KMS-11 (cell line): ENCODE results near the gene BCAS4.

Experiments used
- H2AFZ ChIP-seq: fragments of 200-600 bp; sonication (generic); 2 replicates; pipeline ENCODE4 v1.6.1; 2016; ENCODE audit warnings: antibody characterized with exemption, mixed run types, low read depth
- H3K27ac ChIP-seq: fragments of 200-600 bp; sonication (generic); 2 replicates; pipeline ENCODE4 v1.6.1; 2016; ENCODE audit warnings: mild to moderate bottlenecking, mixed run types
- H3K27me3 ChIP-seq: fragments of 200-600 bp; sonication (generic); 2 replicates; pipeline ENCODE4 v1.6.1; 2017; ENCODE audit warnings: mild to moderate bottlenecking, low read depth, mixed run types, moderate library complexity; ENCODE audit not compliant: insufficient read depth
- H3K36me3 ChIP-seq: fragments of 200-600 bp; sonication (generic); 2 replicates; pipeline ENCODE4 v1.6.1; 2017; ENCODE audit warnings: mild to moderate bottlenecking, mixed run types; ENCODE audit not compliant: insufficient read depth
- H3K4me1 ChIP-seq: fragments of 200-600 bp; sonication (generic); 2 replicates; pipeline ENCODE4 v1.6.1; 2016; ENCODE audit warnings: mild to moderate bottlenecking, low read depth, mixed run types; ENCODE audit not compliant: poor library complexity, severe bottlenecking
- H3K4me2 ChIP-seq: fragments of 200-600 bp; sonication (generic); 2 replicates; pipeline ENCODE4 v1.7.0; 2016; ENCODE audit warnings: mild to moderate bottlenecking, mixed run types
- H3K4me3 ChIP-seq: fragments of 200-600 bp; sonication (generic); IDR thresholded peaks from 2 replicates; pipeline ENCODE4 v1.6.1; 2017; ENCODE audit warnings: low read depth, low read length, mixed read lengths; ENCODE audit not compliant: insufficient read depth
- H3K79me2 ChIP-seq: fragments of 200-600 bp; sonication (generic); 2 replicates; pipeline ENCODE4 v1.6.1; 2016; ENCODE audit warnings: low read depth, mixed run types; ENCODE audit not compliant: insufficient read depth
- H3K9ac ChIP-seq: fragments of 200-600 bp; sonication (generic); 2 replicates; pipeline ENCODE4 v1.6.1; 2016; ENCODE audit warnings: mild to moderate bottlenecking, mixed run types
- H4K20me1 ChIP-seq: fragments of 200-600 bp; sonication (generic); 2 replicates; pipeline ENCODE4 v1.6.1; 2016; ENCODE audit warnings: mild to moderate bottlenecking, mixed run types; ENCODE audit not compliant: insufficient read depth
- CTCF ChIP-seq: fragments of 200-600 bp; sonication (generic); conservative IDR thresholded peaks from 2 replicates; pipeline ENCODE4 v1.6.1; 2017; ENCODE audit warnings: low read depth, mild to moderate bottlenecking, antibody characterized with exemption, low read length, moderate library complexity, mixed read lengths

The BCAS4 gene

GRCh38 chr20:50868509-50869495 is 73.9 kb downstream of the BCAS4 start:
- Histone ChIP-seq H4K20me1 (no peaks in the 10 kb centered on the region), H3K9ac (no peak overlapping the region), H3K27ac (no peak overlapping the region), H3K4me2 (no peak overlapping the region), H3K79me2 (no peaks in the 10 kb centered on the region), H3K4me1 (no peaks in the 10 kb centered on the region), H3K27me3 (no peaks in the 10 kb centered on the region), H2AFZ (no peak overlapping the region), H3K4me3 (no peak overlapping the region), H3K36me3 (no peaks in the 10 kb centered on the region)
- TF ChIP-seq CTCF = no peak

DNA sequence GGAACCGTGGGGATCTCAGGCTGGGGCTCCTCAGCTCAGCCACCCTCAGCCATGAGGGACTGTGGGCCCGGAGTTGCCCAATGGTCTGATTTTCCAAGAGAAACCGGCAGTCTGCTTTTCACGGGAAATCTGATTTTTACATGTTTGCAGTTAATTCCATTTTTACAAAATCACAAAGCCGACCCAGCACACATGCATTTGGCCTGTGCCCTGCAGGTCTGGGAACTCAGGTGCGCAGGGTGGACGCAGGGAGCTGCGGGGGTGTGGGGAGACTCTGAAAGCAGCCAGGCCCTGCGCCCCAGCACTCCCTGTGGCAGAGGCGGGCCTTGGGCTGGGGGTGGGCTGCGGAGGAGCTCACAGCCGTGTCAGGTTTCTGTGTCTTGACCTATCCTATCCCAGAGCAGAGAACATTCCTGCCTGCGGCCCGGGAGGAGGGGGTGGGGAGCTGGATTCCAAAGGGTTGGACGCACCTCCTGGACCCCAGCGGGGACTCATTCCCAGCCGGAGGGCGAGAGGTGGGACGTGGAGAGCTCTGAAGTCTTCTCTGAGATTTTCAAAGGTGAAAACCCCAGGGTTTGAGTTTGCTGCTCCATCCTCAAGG is 75.8 kb downstream of the BCAS4 start:
- Histone ChIP-seq H3K79me2 (no peaks in the 10 kb centered on the region), H3K4me3 (no peak overlapping the region), H3K36me3 (no peaks in the 10 kb centered on the region), H3K9ac (no peak overlapping the region), H3K27me3 (no peaks in the 10 kb centered on the region), H3K4me2 (no peak overlapping the region), H3K4me1 (no peaks in the 10 kb centered on the region), H3K27ac (no peak overlapping the region), H2AFZ (no peak overlapping the region), H4K20me1 (no peaks in the 10 kb centered on the region)
- TF ChIP-seq CTCF = no peak

GRCh38 chr20:50872560-50873425 is 77.9 kb downstream of the BCAS4 start:
- Histone ChIP-seq H3K4me1 (no peaks in the 10 kb centered on the region), H3K27me3 (no peaks in the 10 kb centered on the region), H3K4me3 (no peak overlapping the region), H3K36me3 (no peaks in the 10 kb centered on the region), H3K4me2 (no peak overlapping the region), H4K20me1 (no peaks in the 10 kb centered on the region), H2AFZ (no peak overlapping the region), H3K79me2 (no peaks in the 10 kb centered on the region), H3K9ac (no peak overlapping the region), H3K27ac (no peak overlapping the region)
- TF ChIP-seq CTCF = no peak

- H3K27ac ChIP-seq = no peak overlapping the region
- H3K27me3 ChIP-seq = no peaks in the 10 kb centered on the region
- H4K20me1 ChIP-seq = no peaks in the 10 kb centered on the region
- H3K4me3 ChIP-seq = no peak overlapping the region
- no peaks in the 10 kb centered on the region for H3K36me3 ChIP-seq
- H3K79me2 ChIP-seq = no peaks in the 10 kb centered on the region
- H2AFZ ChIP-seq = no peak overlapping the region
- TF ChIP-seq CTCF = no peak
- no peaks in the 10 kb centered on the region for H3K4me1 ChIP-seq
- no peak overlapping the region for H3K4me2 ChIP-seq
- no peak overlapping the region for H3K9ac ChIP-seq
Observed at GRCh38 chr20:50873585-50873984, 78.7 kb downstream of the BCAS4 start.
